ENCODE measurements around the gene NOS3. TPM values are rescaled to one million over a fixed set of nuclear protein-coding genes. Genes with fewer than 3 reads are reported as not detected.

Gene NOS3
- total RNA-seq, 1 experiment from 2014 or later: 0.30 TPM

- no peak overlapping the region for H3K27ac Mint-ChIP-seq (ENCODE audit: low read depth, unreplicated experiment)
These were observed 41.3 kb upstream of the NOS3 start for GRCh38 chr7:150949564-150949963.

GRCh38 chr7:150949971-150950491 is 40.8 kb upstream of the NOS3 start:
- no peak for DNase-seq (ENCODE audit: unreplicated experiment)
- H3K4me1 Mint-ChIP-seq (ENCODE audit: insufficient read depth, unreplicated experiment): peaks cover 13% of the 10 kb centered on the region
- intact Hi-C loops (cut with micrococcal nuclease): no loop called here
- no peak overlapping the region for H3K27ac Mint-ChIP-seq (ENCODE audit: low read depth, unreplicated experiment)
- ChIA-PET POLR2A (no interaction called here), CTCF (interaction anchor here (0.6 to 0.8 kb wide), 5 partner anchors 13 to 501 kb away, joined by 3 to 5 read pairs (median 3); no protein-coding TSS in a partner anchor)
- H3K36me3 Mint-ChIP-seq (ENCODE audit: insufficient read depth, unreplicated experiment): no peaks in the 10 kb centered on the region
- no peaks in the 10 kb centered on the region for H3K27me3 Mint-ChIP-seq (ENCODE audit: insufficient read depth, unreplicated experiment)
- no TSS peak for BruUV-seq (replicated peaks)
- no peaks in the 10 kb centered on the region for H3K9me3 Mint-ChIP-seq (ENCODE audit: unreplicated experiment)
- H3K4me3 Mint-ChIP-seq (ENCODE audit: unreplicated experiment): no peak overlapping the region
- no peak for TF ChIP-seq CTCF (IDR thresholded peaks at IDR 0.05; ENCODE audit: unreplicated experiment)

More at GRCh38 chr7:150949564-150949963, 41.3 kb upstream of the NOS3 start:
- no peak for TF ChIP-seq CTCF (IDR thresholded peaks at IDR 0.05; ENCODE audit: unreplicated experiment)
- H3K4me3 Mint-ChIP-seq (ENCODE audit: unreplicated experiment): no peak overlapping the region
- H3K27me3 Mint-ChIP-seq (ENCODE audit: insufficient read depth, unreplicated experiment): no peaks in the 10 kb centered on the region
- H3K4me1 Mint-ChIP-seq (ENCODE audit: insufficient read depth, unreplicated experiment): peaks cover 14% of the 10 kb centered on the region
- ChIA-PET POLR2A (interaction anchor here (0.8 kb wide), 1 partner anchor 29 kb away, joined by 8 read pairs; no protein-coding TSS in a partner anchor), CTCF (interaction anchor here (0.5 to 1.4 kb wide), 5 partner anchors 13 to 501 kb away, joined by 3 to 6 read pairs (median 3); no protein-coding TSS in a partner anchor)
- no peaks in the 10 kb centered on the region for H3K9me3 Mint-ChIP-seq (ENCODE audit: unreplicated experiment)
- no TSS peak for BruUV-seq (replicated peaks)
- no peaks in the 10 kb centered on the region for H3K36me3 Mint-ChIP-seq (ENCODE audit: insufficient read depth, unreplicated experiment)
- DNase-seq (ENCODE audit: unreplicated experiment): no peak
- intact Hi-C loops (cut with micrococcal nuclease): no loop called here

GRCh38 chr7:150950496-150951180 is 40.2 kb upstream of the NOS3 start:
- H3K36me3 Mint-ChIP-seq (ENCODE audit: insufficient read depth, unreplicated experiment): no peaks in the 10 kb centered on the region
- TF ChIP-seq CTCF (IDR thresholded peaks at IDR 0.05; ENCODE audit: unreplicated experiment): no peak
- BruUV-seq (replicated peaks): no TSS peak
- DNase-seq (ENCODE audit: unreplicated experiment): no peak
- intact Hi-C loops (cut with micrococcal nuclease): no loop called here
- no peaks in the 10 kb centered on the region for H3K27me3 Mint-ChIP-seq (ENCODE audit: insufficient read depth, unreplicated experiment)
- no peak overlapping the region for H3K4me3 Mint-ChIP-seq (ENCODE audit: unreplicated experiment)
- CTCF ChIA-PET: interaction anchor here (0.6 kb wide), 2 partner anchors 19 to 53 kb away, joined by 3 to 5 read pairs; no protein-coding TSS in a partner anchor
- H3K9me3 Mint-ChIP-seq (ENCODE audit: unreplicated experiment): no peaks in the 10 kb centered on the region
- H3K27ac Mint-ChIP-seq (ENCODE audit: low read depth, unreplicated experiment): no peak overlapping the region
- POLR2A ChIA-PET: no interaction called here
- peaks cover 8% of the 10 kb centered on the region for H3K4me1 Mint-ChIP-seq (ENCODE audit: insufficient read depth, unreplicated experiment)

- Mint-ChIP-seq H3K27ac (ENCODE audit: low read depth, unreplicated experiment) (no peak overlapping the region), H3K4me3 (ENCODE audit: unreplicated experiment) (no peak overlapping the region), H3K4me1 (ENCODE audit: insufficient read depth, unreplicated experiment) (peaks cover 4% of the 10 kb centered on the region), H3K36me3 (ENCODE audit: insufficient read depth, unreplicated experiment) (no peaks in the 10 kb centered on the region), H3K9me3 (ENCODE audit: unreplicated experiment) (no peaks in the 10 kb centered on the region), H3K27me3 (ENCODE audit: insufficient read depth, unreplicated experiment) (no peaks in the 10 kb centered on the region)
- ChIA-PET CTCF (no interaction called here), POLR2A (no interaction called here)
- BruUV-seq (replicated peaks): no TSS peak
- TF ChIP-seq CTCF (IDR thresholded peaks at IDR 0.05; ENCODE audit: unreplicated experiment): no peak
- intact Hi-C loops (cut with micrococcal nuclease): no loop called here
- DNase-seq (ENCODE audit: unreplicated experiment): no peak
These were observed 39.7 kb upstream of the NOS3 start for GRCh38 chr7:150951181-150951520.

Data from MCF 10A (cell line).